MCF 10A (cell line): ENCODE measurements around the gene PATJ. TPM values are rescaled to one million over a fixed set of nuclear protein-coding genes. Genes with fewer than 3 reads are reported as not detected.

Source experiments
- BruUV-seq: library from RNA; stranded (reverse); fragments of 400-500 nt; replicated peaks from 2 replicates; lab custom pipeline; 2021; lab: Mats Ljungman, UMichigan
- CTCF ChIA-PET: fragments of 300-600 bp; sonication (Branson Sonifier 250); formaldehyde crosslinking; extraction: SDS; loops from one replicate; lab custom pipeline; 2021; ENCODE audit warnings: antibody characterized with exemption, inconsistent platforms; lab: Yijun Ruan, JAX
- POLR2A ChIA-PET: fragments of 300-600, 350-650 bp; sonication (Branson Sonifier 250); formaldehyde crosslinking; extraction: SDS; loops from one replicate; lab custom pipeline; 2020; ENCODE audit warnings: antibody characterized with exemption, inconsistent platforms; lab: Yijun Ruan, JAX
- DNase-seq: peaks from one replicate; pipeline ENCODE4 v3.0.0-alpha.2; 2018; ENCODE audit not compliant: unreplicated experiment
- H3K27ac Mint-ChIP-seq: one replicate; pipeline ENCODE4 v1.8.0; 2022; ENCODE audit warnings: mild to moderate bottlenecking, low read depth, mixed read lengths; ENCODE audit not compliant: unreplicated experiment
- H3K27me3 Mint-ChIP-seq: one replicate; pipeline ENCODE4 v1.8.0; 2022; ENCODE audit warnings: mixed read lengths; ENCODE audit not compliant: insufficient read depth, unreplicated experiment
- H3K36me3 Mint-ChIP-seq: one replicate; pipeline ENCODE4 v1.8.0; 2022; ENCODE audit warnings: mild to moderate bottlenecking, moderate library complexity, mixed read lengths; ENCODE audit not compliant: insufficient read depth, unreplicated experiment
- H3K4me1 Mint-ChIP-seq: one replicate; pipeline ENCODE4 v1.8.0; 2022; ENCODE audit warnings: mixed read lengths; ENCODE audit not compliant: insufficient read depth, unreplicated experiment
- H3K4me3 Mint-ChIP-seq: one replicate; pipeline ENCODE4 v1.8.0; 2022; ENCODE audit warnings: mild to moderate bottlenecking, moderate library complexity, mixed read lengths; ENCODE audit not compliant: unreplicated experiment
- H3K9me3 Mint-ChIP-seq: one replicate; pipeline ENCODE4 v1.8.0; 2022; ENCODE audit warnings: mixed read lengths; ENCODE audit not compliant: unreplicated experiment
- intact Hi-C: fragments of 100-400 bp; cut with micrococcal nuclease; formaldehyde crosslinking; loops from 2 replicates; pipeline ENCODE4 v1.14.1; 2022
- total RNA-seq: library from RNA; stranded (reverse); gene quantifications from 2 replicates; pipeline ENCODE4 v1.2.3, GENCODE V29; 2022
- TF ChIP-seq, protein P1 (sequence below): fragments of 200-600 bp; IDR thresholded peaks from one replicate; pipeline ENCODE4 v1.8.0; 2022; ENCODE audit warnings: antibody characterized with exemption, mild to moderate bottlenecking; ENCODE audit not compliant: unreplicated experiment

Gene PATJ
- total RNA-seq, 1 experiment from 2014 or later = 28.7 TPM

DNA sequence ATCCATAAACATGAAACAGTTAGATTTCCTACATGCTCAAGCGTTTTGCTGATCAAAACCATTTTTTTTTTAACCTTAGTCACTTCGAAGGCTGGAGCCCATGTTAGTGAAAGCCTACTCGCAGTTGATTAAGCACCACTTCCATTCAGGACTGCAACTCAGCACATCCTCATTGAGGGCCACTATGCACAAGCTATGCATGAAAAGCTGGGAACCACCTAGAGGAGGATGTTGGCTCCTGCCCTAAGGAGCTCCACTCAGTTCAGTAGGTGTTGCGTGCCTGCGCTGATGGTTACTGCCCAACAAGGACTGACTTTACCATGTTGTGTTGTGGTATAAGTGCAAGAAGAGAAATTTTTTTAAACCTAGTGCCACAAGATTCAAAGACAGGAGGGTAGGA lies 271.0 kb downstream of the PATJ start:
- TF ChIP-seq, protein P1, sequence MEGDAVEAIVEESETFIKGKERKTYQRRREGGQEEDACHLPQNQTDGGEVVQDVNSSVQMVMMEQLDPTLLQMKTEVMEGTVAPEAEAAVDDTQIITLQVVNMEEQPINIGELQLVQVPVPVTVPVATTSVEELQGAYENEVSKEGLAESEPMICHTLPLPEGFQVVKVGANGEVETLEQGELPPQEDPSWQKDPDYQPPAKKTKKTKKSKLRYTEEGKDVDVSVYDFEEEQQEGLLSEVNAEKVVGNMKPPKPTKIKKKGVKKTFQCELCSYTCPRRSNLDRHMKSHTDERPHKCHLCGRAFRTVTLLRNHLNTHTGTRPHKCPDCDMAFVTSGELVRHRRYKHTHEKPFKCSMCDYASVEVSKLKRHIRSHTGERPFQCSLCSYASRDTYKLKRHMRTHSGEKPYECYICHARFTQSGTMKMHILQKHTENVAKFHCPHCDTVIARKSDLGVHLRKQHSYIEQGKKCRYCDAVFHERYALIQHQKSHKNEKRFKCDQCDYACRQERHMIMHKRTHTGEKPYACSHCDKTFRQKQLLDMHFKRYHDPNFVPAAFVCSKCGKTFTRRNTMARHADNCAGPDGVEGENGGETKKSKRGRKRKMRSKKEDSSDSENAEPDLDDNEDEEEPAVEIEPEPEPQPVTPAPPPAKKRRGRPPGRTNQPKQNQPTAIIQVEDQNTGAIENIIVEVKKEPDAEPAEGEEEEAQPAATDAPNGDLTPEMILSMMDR = no peak
- peaks cover 13% of the 10 kb centered on the region for H3K36me3 Mint-ChIP-seq
- ChIA-PET CTCF (interaction anchor here (0.7 kb wide), 1 partner anchor 69 kb away, joined by 3 read pairs; no protein-coding TSS in a partner anchor), POLR2A (interaction anchor here (0.8 kb wide), 1 partner anchor 106 kb away, joined by 5 read pairs; no protein-coding TSS in a partner anchor)
- no TSS peak for BruUV-seq
- H3K27me3 Mint-ChIP-seq = no peaks in the 10 kb centered on the region
- no peak for DNase-seq
- no peak overlapping the region for H3K4me3 Mint-ChIP-seq
- no peak overlapping the region for H3K27ac Mint-ChIP-seq
- H3K4me1 Mint-ChIP-seq = no peaks in the 10 kb centered on the region
- intact Hi-C loops = no loop called here
- no peaks in the 10 kb centered on the region for H3K9me3 Mint-ChIP-seq

GRCh38 chr1:62022382-62022983 lies 280.2 kb downstream of the PATJ start:
- no peak overlapping the region for H3K4me3 Mint-ChIP-seq
- H3K36me3 Mint-ChIP-seq = peaks cover 13% of the 10 kb centered on the region
- no peak overlapping the region for H3K27ac Mint-ChIP-seq
- DNase-seq = no peak
- ChIA-PET POLR2A (no interaction called here), CTCF (no interaction called here)
- no peaks in the 10 kb centered on the region for H3K9me3 Mint-ChIP-seq
- H3K4me1 Mint-ChIP-seq = no peaks in the 10 kb centered on the region
- intact Hi-C loops = no loop called here
- TF ChIP-seq, protein P1 = no peak
- no peaks in the 10 kb centered on the region for H3K27me3 Mint-ChIP-seq
- no TSS peak for BruUV-seq

DNA sequence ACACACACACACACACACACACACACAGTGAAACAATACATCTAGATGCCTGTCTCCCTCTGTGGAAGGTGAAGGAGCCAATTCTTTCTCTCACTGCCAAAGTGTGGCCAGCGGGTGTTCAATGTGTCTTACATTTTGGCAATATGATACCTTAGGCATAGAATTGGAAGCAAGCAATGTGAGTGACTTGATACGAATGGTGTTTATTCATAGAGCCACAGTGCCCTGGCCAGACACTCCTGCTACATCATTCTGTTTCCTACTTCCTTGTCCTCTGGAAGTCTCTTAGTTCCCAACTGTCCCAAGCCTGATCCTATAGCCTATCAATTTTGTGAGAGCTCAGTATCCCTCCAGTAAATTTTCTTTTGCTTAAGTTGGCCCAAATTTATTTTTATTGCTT lies 282.4 kb downstream of the PATJ start:
- CTCF ChIA-PET = interaction anchor here (0.7 to 0.9 kb wide), 2 partner anchors 10 to 47 kb away, joined by 3 read pairs; no protein-coding TSS in a partner anchor

GRCh38 chr1:62025154-62025553 lies 282.9 kb downstream of the PATJ start:
- POLR2A ChIA-PET = interaction anchor here (1.6 kb wide), 1 partner anchor 9 kb away, joined by 4 read pairs; no protein-coding TSS in a partner anchor
- H3K4me3 Mint-ChIP-seq = no peak overlapping the region
- no peaks in the 10 kb centered on the region for H3K27me3 Mint-ChIP-seq
- DNase-seq = no peak
- intact Hi-C loops = no loop called here
- peaks cover 10% of the 10 kb centered on the region for H3K9me3 Mint-ChIP-seq
- no peaks in the 10 kb centered on the region for H3K4me1 Mint-ChIP-seq
- no peak overlapping the region for H3K27ac Mint-ChIP-seq
- no TSS peak for BruUV-seq
- TF ChIP-seq, protein P1 = no peak
- CTCF ChIA-PET = interaction anchor here (0.9 kb wide), 1 partner anchor 47 kb away, joined by 3 read pairs; no protein-coding TSS in a partner anchor
- H3K36me3 Mint-ChIP-seq = peaks cover 16% of the 10 kb centered on the region

More for the DNA sequence above, 282.4 kb downstream of the PATJ start:
- POLR2A ChIA-PET = interaction anchor here (0.6 to 1.6 kb wide), 4 partner anchors 10 to 26 kb away, joined by 3 to 5 read pairs (median 4); no protein-coding TSS in a partner anchor
- BruUV-seq = no TSS peak
- Mint-ChIP-seq H3K36me3 (peaks cover 16% of the 10 kb centered on the region), H3K9me3 (peaks cover 10% of the 10 kb centered on the region), H3K27ac (no peak overlapping the region), H3K27me3 (no peaks in the 10 kb centered on the region), H3K4me1 (no peaks in the 10 kb centered on the region), H3K4me3 (no peak overlapping the region)
- TF ChIP-seq, protein P1 = no peak
- DNase-seq = no peak
- intact Hi-C loops = no loop called here
